Mesodermal cell (in vitro differentiated cells): ENCODE results near the gene SASH1. TPM values are rescaled to one million over a fixed set of nuclear protein-coding genes. Genes with fewer than 3 reads are reported as not detected.
A peak's percentile ranks its signal among the peaks of the same experiment; 100 is the strongest.

ENCODE experiments used
- H3K27ac ChIP-seq: 2 replicates; pipeline ENCODE4 v1.7.0; 2013; ENCODE audit warnings: mild to moderate bottlenecking, low read depth, low read length, moderate library complexity; ENCODE audit not compliant: severe bottlenecking
- H3K36me3 ChIP-seq: 2 replicates; pipeline ENCODE4 v1.7.1; 2013; ENCODE audit warnings: mild to moderate bottlenecking, low read length, moderate library complexity; ENCODE audit not compliant: control insufficient read depth, insufficient read depth
- H3K4me1 ChIP-seq: one replicate; pipeline ENCODE4 v1.7.1; 2013; ENCODE audit warnings: mild to moderate bottlenecking, low read length; ENCODE audit not compliant: insufficient read depth, control insufficient read depth, poor library complexity, severe bottlenecking
- H3K4me3 ChIP-seq: 2 replicates; pipeline ENCODE4 v1.7.0; 2013; ENCODE audit warnings: low read length, control low read depth, mild to moderate bottlenecking; ENCODE audit not compliant: insufficient read depth, poor library complexity, severe bottlenecking; ENCODE audit errors: extremely low read depth
- H3K9me3 ChIP-seq: 2 replicates; pipeline ENCODE4 v1.7.1; 2013; ENCODE audit warnings: mild to moderate bottlenecking, low read length, moderate library complexity; ENCODE audit not compliant: control insufficient read depth
- WGBS, 2 experiments: methylation state at CpG; one replicate each; pipeline ENCODE4 v1.1.5; 2013; ENCODE audit warnings: missing lambda C conversion rate in 2 of 2; ENCODE audit not compliant: insufficient coverage in 2 of 2; 5-methylcytosine and 5-hydroxymethylcytosine counted together
- polyA plus RNA-seq, 2 experiments: library from polyadenylated mRNA; stranded (reverse); fragments of 50-300 nt; gene quantifications; one replicate each; pipeline ENCODE4 v1.2.3, GENCODE V29; 2013

SASH1 gene
- polyA plus RNA-seq (2013, experiment 1 of 2), result 42.4 TPM
- polyA plus RNA-seq (2013, experiment 2 of 2), result 35.2 TPM

- H3K4me1 ChIP-seq, result peaks cover 36% of the 10 kb centered on the region
- peaks cover 1% of the 10 kb centered on the region for H3K36me3 ChIP-seq
- WGBS, 2 experiments, result 0% methylated on average over 55 to 59 of the region's 67 CpGs
- H3K27ac ChIP-seq, result peak within 1 kb of the TSS; percentile 100
- H3K4me3 ChIP-seq, result peak within 1 kb of the TSS; percentile 77
- H3K9me3 ChIP-seq, result no peaks in the 10 kb centered on the region
Observed at GRCh38 chr6:148342350-148343046, at the start of gene SASH1. Gene SASH1 (plus strand): TSS chr6:148342838. CDS start chr6:148343068, 230 bp downstream.

- no peak overlapping the region for H3K4me3 ChIP-seq
- no peak overlapping the region for H3K27ac ChIP-seq
- no peaks in the 10 kb centered on the region for H3K9me3 ChIP-seq
- H3K36me3 ChIP-seq, result no peaks in the 10 kb centered on the region
- peaks cover 27% of the 10 kb centered on the region for H3K4me1 ChIP-seq
- WGBS, 2 experiments, result 89 to 96% methylated on average over 6 of the region's 9 CpGs
Observed at GRCh38 chr6:148293181-148293995, 49.2 kb upstream of the SASH1 start.

DNA sequence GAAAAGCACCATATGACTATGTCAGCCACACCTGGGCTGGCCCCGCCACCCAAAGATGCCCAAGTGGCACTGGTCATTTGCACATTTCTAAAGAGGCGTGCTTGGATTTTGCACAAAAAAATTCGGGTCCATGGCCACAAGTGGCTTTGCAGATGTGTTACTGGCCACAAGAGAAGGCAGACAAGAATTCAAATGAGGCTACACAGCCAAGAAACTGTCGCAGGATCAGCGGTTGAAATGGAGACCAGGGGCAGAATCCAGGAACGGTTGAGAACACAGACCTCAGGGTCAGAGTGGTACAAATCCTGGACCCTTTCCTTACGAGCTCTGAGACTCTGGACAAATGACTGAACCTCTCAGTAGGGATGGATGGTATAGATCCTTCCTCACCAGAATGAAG lies 48.6 kb upstream of the SASH1 start:
- peaks cover 26% of the 10 kb centered on the region for H3K4me1 ChIP-seq
- WGBS, 2 experiments, result 94 to 98% methylated on average over 6 to 7 of the region's 7 CpGs
- no peak overlapping the region for H3K4me3 ChIP-seq
- H3K27ac ChIP-seq, result no peak overlapping the region
- no peaks in the 10 kb centered on the region for H3K9me3 ChIP-seq
- H3K36me3 ChIP-seq, result no peaks in the 10 kb centered on the region

DNA sequence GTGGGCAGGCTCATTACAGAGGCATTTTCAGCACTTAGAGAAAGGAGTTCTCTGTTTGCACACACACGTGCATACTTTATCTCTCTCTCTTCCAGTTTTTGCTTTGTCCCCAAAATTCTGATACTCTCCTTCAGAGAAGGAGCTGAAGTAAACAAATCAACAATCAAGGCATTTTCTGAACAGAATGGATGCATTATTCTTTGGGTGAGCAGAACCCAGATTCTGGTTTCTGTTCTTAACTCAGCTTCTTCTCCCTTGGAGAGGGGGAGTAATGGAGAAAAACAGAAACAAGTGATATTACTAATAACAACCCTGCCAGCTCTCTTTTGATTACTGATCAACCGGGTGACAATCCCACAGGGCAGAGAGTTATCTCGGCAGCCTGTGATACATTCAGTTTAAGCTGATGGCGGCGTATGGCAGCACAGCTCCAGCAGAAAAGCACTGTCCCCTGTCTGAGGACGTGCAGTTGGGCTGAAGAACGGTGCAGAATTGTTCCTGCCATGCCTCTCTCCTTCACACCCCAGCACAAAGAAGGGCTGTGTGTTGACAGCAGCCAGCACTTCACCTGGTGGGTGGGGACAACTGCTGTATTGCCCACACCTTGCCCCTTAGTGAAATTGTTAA lies 47.3 kb upstream of the SASH1 start:
- no peaks in the 10 kb centered on the region for H3K9me3 ChIP-seq

DNA sequence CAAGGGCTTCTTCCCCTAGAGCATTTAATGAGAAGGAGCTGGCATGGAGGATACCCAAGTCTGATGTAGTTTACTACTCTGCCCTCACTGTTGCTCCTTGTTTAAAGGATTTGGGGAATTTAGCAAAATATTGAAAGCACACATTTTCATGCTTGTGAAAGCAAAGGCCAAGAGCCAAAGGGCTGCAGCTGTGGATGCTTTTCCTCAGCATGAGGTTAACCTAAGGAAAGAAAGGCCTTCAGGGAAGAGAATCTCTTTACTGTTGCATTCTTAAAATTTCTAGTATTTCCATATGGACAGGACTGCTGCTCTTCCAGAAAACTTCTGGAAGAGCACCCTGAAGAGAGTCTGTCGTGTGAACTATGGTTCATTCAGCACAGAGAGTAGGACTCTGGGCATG lies 45.9 kb upstream of the SASH1 start:
- Histone ChIP-seq H3K4me3 (no peak overlapping the region), H3K4me1 (peaks cover 7% of the 10 kb centered on the region), H3K36me3 (no peaks in the 10 kb centered on the region), H3K27ac (no peak overlapping the region), H3K9me3 (no peaks in the 10 kb centered on the region)
- WGBS, 2 experiments, result 25 to 44% methylated on average over 1 of the region's 1 CpG

More for the DNA sequence above, 47.3 kb upstream of the SASH1 start:
- Histone ChIP-seq H3K4me3 (no peak overlapping the region), H3K36me3 (no peaks in the 10 kb centered on the region), H3K27ac (no peak overlapping the region), H3K4me1 (peaks cover 14% of the 10 kb centered on the region)
- 91% methylated on average over 6 of the region's 7 CpGs for WGBS, 2 experiments

DNA sequence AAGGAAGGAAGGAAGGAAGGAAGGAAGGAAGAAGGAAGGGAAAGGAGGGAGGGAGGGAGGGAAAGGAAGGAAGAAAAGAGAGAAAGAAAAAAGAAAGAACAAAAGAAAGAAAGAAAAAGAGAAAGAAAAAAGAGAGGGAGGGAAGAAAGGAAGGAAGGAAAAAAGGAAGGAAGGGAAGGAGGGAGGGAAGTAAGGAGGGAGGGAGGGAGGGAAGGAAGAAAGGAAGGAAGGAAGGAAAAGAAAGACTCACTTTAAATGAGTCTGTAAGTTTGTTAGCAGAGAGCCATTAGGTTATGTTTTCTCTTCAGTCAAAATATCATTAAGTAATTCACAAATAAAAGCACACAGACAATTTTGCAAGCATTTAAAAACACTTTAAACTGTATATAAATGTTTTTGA lies 44.0 kb upstream of the SASH1 start:
- Histone ChIP-seq H3K4me1 (peaks cover 2% of the 10 kb centered on the region), H3K27ac (no peak overlapping the region), H3K36me3 (no peaks in the 10 kb centered on the region), H3K4me3 (no peak overlapping the region), H3K9me3 (no peaks in the 10 kb centered on the region)

DNA sequence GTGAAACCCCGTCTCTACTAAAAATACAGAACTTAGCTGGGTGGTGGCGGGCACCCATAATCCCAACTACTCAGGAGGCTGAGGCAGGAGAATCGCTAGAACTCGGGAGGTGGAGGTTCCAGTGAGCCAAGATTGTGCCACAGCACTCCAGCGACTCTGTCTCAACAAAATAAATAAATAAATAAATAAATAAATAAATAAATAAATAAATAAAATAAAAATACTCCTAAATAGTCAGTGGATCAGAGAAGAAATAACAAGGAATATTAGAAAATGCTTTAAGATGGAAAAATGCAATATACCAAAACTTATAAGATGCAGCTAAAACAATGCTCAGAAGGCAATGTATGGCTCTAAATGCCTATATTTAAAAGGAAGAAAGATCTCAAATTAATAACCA lies 39.0 kb upstream of the SASH1 start:
- no peaks in the 10 kb centered on the region for H3K36me3 ChIP-seq
- H3K9me3 ChIP-seq, result no peaks in the 10 kb centered on the region
- peaks cover 7% of the 10 kb centered on the region for H3K4me1 ChIP-seq
- H3K4me3 ChIP-seq, result no peak overlapping the region
- H3K27ac ChIP-seq, result no peak overlapping the region
- WGBS, 2 experiments, result 100% methylated on average over 1 to 4 of the region's 5 CpGs

DNA sequence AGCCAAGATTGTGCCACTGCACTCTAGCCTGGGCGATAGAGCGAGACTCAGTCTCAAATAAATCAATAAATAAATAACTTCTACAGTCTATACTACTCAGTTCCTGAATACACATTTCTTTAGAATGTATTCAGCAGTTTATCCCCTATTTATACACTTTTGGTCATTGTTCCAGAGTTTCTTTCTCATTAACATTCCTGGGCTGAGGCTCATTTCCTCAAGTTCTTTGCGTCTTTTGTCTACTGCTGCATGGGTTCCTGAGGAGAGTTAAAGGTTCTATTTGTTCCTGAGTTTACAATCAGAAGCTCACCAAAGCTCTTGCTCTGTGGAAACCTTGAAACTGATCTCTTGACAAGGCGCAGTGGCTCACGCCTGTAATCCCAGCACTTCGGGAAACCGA lies 37.7 kb upstream of the SASH1 start:
- H3K4me1 ChIP-seq, result peaks cover 7% of the 10 kb centered on the region
- 92 to 97% methylated on average over 6 of the region's 7 CpGs for WGBS, 2 experiments
- H3K4me3 ChIP-seq, result no peak overlapping the region
- H3K36me3 ChIP-seq, result no peaks in the 10 kb centered on the region
- H3K9me3 ChIP-seq, result no peaks in the 10 kb centered on the region
- H3K27ac ChIP-seq, result peak overlapping the region; percentile 71

DNA sequence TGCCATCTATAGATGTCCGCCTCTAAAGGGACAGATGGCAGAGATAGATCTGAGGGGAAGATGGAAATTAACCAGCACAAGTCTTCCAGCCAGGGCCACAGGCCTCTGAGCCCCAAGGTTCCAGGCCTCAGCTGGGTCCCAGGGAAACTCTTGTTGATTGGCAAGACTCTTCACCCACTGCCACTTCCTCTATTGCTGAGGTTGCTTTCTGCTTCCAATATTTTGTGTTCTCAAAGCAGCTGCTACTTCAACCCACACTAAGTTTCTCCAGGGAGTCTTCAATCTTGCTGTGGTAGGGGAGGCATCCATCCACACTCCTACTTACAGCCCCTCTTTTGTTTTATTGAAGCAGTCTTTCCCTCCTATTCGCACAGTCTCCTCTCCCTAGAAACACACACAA lies 36.4 kb upstream of the SASH1 start:
- Histone ChIP-seq H3K4me3 (no peak overlapping the region), H3K27ac (peak overlapping the region; percentile 43), H3K9me3 (no peaks in the 10 kb centered on the region), H3K4me1 (peaks cover 7% of the 10 kb centered on the region), H3K36me3 (no peaks in the 10 kb centered on the region)
- 73 to 93% methylated on average over 1 to 2 of the region's 2 CpGs for WGBS, 2 experiments

GRCh38 chr6:148307405-148307804 lies 35.2 kb upstream of the SASH1 start:
- H3K9me3 ChIP-seq, result no peaks in the 10 kb centered on the region
- H3K4me1 ChIP-seq, result peaks cover 7% of the 10 kb centered on the region
- no peak overlapping the region for H3K4me3 ChIP-seq
- 90 to 100% methylated on average over 1 to 2 of the region's 2 CpGs for WGBS, 2 experiments
- H3K36me3 ChIP-seq, result no peaks in the 10 kb centered on the region
- H3K27ac ChIP-seq, result no peak overlapping the region
